Dedifferentiated amniotic fluid mesenchymal stem cell (primary cell): ENCODE data around the gene MRC1.
A peak's percentile ranks its signal among the peaks of the same experiment; 100 is the strongest.
"Not testable (repeated sequence)": the region's sequence is repeated elsewhere in the genome, so short reads cannot be mapped to it uniquely, and the experiment has no call there.

Experiments used
- DNase-seq: peaks from one replicate; pipeline ENCODE4 v3.0.0-alpha.2; 2016; ENCODE audit errors: extremely low spot score

The MRC1 gene

DNA sequence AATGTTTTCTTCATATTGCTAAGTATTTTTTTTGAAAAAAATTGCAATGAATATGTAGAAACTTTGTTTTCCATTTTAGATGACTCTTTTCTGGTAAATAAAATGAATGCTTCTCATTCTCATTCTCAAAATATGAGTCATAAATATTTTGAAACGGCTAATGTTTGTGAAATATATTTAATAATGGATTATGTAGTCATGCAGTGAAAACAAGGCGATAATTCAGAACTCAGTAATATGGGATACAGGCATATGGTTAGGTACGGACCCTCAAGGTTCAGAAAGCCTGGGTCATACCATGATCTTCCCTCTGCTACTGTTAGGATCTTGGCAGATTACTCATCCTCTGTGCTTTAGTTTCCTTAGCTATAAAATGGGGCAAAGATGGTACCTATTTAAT is 96.3 kb downstream of the MRC1 start:
- no peak for DNase-seq

DNA sequence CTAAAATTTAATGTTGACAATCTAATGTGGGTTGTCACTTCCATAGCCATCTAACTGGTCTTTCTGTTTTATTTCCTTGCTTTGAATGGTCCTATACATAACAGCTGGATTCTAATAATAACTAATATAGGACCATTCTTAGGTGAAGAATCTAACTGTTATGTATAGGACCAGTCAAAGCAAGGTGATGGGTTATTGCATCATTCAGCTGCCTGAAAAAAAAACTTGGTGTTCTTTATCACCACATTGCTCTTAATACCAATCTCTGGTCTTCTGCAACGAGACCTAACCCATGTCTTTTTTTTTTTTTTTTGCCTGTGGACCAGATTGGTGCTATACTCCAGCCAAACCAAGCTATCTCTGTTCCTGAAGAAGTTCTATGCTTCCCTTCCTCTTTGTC is 96.9 kb downstream of the MRC1 start:
- no peak for DNase-seq

DNA sequence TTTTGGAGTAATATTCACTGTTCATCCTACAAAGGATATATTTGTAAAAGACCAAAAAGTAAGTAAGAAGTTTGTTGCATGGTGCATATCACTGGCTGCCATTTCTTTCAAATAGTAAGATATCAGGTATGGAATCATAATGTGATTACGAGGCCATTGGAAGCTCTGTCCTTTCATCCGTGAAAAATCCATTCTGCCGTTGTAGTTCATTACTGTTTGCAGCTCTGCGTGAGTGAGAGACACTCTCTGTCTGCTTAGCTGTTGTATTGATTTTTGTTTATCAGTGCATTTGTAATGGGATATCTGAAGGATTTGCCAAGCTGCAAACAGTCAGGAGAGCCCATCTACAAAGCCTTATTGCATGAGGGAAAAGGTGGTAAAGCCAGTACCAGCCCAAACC is 98.5 kb downstream of the MRC1 start:
- no peak for DNase-seq

DNA sequence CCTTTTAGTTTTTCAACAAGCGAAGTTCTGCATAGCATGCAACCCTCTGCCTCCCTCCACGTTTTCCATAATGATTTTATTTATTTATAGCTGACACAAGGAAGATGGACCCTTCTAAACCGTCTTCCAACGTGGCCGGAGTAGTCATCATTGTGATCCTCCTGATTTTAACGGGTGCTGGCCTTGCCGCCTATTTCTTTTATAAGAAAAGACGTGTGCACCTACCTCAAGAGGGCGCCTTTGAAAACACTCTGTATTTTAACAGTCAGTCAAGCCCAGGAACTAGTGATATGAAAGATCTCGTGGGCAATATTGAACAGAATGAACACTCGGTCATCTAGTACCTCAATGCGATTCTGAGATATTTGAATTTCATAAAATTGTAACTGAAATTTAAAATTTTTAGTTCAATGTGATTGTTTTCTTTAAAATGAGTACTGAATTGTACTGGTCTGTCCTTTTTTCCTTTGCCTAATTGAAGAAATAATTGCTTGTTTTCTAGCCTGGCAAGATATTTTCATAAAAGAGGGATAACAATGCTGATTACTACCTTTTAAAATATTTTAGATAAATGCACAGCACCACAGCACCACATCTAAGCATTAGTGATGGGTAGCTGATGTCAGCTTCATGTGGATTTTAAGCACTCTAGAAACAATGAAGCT is 101.1 kb downstream of the MRC1 start:
- DNase-seq = peak; percentile 66

GRCh38 chr10:17912754-17913153 is 103.6 kb downstream of the MRC1 start:
- no peak for DNase-seq

DNA sequence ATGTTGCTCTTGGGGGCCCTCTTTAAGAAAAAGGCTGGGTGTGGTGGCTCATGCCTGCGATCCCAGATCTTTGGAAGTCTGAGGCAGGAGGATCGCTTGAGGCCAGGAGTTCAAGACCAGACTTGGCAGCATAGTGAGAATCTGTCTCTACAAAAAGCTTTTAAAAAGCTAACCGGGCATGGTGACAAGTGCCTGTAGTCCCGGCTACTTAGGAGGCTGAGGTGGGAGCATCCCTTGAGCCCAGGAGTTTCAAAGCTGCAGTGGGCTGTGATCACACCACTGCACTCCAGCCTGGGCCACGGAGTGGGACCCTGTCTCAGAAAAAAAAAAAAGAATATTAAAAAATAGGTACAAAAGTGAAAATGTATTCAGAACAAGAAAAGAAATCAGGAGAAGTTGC is 104.5 kb downstream of the MRC1 start:
- DNase-seq = no peak

DNA sequence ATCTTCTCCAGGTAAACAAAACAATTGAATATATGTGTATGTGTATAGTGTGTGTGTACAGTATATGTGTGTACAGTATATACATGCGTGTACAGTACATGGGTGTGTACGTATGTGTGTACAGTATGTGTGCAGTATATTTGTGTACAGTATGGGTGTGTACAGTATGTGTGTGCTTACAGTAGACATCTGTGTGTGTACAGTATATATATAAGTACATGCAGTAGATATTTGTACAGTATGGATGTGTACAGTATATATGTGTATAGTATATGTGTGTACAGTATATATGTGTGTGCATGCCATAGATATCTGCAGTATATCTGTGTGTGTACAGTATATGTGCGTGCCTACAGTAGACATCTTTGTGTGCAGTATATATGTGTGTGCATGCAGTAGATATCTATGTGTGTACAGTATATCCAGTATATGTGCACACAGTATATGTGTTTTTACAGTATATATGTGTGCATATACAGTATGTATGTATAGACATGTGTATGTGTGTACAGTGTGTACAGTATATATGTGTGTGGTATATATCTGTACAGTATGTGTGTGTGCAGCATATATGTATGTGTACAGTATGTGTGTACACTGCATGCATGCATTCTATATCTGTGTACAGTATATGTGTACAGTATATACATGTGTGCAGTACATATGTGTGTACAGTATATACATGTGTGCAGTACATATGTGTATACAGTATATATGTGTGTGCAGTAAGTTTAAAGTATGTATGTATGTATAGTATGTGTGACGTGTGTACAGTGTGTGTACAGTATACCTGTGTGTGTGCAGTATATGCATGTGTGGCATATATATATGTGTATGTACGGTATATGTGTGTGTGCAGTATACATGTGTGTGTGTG is 105.3 kb downstream of the MRC1 start:
- DNase-seq = no peak

GRCh38 chr10:17915181-17915580 is 106.0 kb downstream of the MRC1 start:
- no peak for DNase-seq

DNA sequence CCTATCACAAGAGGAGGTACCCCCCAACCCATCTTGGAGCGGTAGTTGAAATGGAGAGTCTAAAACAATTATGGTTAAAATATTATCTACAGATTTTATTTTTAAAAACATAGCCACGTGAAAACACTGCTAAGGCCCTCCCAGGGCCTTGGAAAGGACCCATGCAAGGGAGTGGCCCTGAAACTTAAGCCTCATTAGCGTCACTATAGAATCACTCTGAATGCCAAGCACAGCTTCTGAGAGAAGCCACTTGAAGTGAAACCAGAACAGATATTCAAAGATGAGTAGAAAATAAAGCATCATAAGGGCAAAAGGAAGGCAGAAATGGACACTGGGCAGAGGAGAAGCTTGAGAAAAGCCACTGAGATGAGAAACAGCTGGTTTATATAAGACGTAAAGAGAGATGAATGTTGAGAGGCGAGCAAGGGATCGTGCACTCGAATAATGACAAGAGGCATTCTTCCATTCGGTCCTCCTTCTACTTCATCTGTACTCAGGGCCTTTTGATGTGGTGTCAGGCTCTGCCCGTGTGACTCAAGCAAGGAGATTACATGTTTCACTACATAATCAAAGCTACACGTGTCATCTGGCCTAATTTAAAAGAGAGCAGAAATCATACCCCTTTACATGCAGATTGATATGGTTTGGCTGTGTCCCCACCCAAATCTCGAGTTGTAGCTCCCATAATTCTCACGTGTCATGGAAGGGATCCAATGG is 109.2 kb downstream of the MRC1 start:
- DNase-seq = no peak

- no peak for DNase-seq
Observed at GRCh38 chr10:17921378-17921777, 112.2 kb downstream of the MRC1 start.

- DNase-seq = peak; percentile 85
Observed at GRCh38 chr10:17923728-17924127, 114.6 kb downstream of the MRC1 start.

- no peak for DNase-seq
Observed at GRCh38 chr10:17943033-17943745, 134.0 kb downstream of the MRC1 start.

GRCh38 chr10:17950269-17950668 is 141.1 kb downstream of the MRC1 start:
- not testable (repeated sequence) for DNase-seq

GRCh38 chr10:17950726-17951125 is 141.6 kb downstream of the MRC1 start:
- no peak for DNase-seq

DNA sequence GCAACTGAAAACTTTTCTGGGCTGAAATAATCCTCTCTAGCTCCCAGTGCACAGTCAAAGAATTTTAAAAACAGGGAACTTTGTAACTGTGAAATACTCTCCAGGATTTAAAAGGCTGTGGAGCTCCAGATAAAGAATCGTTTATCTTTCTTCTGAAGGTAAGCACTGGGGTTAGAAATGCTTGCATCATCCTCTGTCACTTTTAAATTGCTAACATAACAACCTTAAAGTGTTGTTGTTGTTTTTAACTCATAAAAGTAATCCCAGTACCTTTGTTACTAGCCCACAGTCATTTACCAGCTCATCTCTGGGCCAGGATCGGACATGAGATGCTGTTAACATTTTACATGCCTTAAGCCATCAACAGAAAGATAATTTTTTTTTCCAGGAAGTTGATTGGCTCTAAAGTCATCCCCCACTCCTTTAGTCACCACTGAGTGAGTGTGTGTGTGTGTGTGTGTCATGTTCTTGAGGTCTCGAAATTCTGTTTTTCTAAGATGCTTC is 142.8 kb downstream of the MRC1 start, which contains the start of gene SLC39A12:
SLC39A12 (plus strand) TSS at position 51 of the 504 bp plus-strand sequence. CDS start 1,359 bp downstream, outside the sequence.
- no peak for DNase-seq

DNA sequence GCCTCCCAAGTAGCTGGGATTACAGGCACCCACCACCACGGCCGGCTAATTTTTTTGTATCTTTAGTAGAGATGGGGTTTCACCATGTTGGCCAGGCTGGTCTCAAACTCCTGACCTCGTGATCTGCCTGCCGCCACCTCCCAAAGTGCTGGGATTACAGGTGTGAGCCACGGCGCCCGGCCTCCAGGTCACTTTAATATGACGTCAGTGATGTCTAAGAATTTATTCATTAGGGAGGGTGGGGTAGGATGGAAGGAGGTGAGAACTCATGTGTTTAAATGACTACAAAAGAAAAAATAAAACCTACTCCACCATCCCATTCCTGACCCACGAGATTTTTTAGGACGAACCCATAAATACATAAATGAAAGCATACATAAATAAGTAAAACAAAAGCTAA is 145.2 kb downstream of the MRC1 start:
- not testable (repeated sequence) for DNase-seq

- DNase-seq = no peak
Observed at GRCh38 chr10:17954861-17955260, 145.7 kb downstream of the MRC1 start.

GRCh38 chr10:17958049-17958448 is 148.9 kb downstream of the MRC1 start:
- no peak for DNase-seq

DNA sequence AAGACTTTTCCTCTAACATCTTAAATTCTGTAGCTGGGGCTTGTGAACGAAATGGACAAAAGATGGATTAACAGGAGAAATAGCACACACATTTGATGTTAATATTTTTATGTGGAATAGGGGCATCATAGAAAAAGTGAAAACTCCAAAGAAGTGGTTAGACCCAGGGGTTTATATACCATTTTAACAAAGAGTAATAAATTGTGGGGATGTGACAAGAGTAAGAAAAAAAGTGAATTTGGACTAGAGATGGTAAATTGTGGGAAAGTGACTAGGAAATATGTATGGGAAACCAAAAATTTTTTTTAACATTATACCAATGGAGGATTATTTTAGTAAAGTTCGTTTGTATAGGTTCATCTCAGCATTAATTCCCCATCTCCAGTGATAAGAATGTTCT is 150.7 kb downstream of the MRC1 start:
- no peak for DNase-seq
